Type B pancreatic cell (in vitro differentiated cells): ENCODE data around the gene PPP2CA. TPM values are rescaled to one million over a fixed set of nuclear protein-coding genes. Genes with fewer than 3 reads are reported as not detected.
A peak's percentile ranks its signal among the peaks of the same experiment; 100 is the strongest.

ENCODE experiments used
- DNase-seq: peaks from one replicate; pipeline ENCODE4 v3.0.0; 2021; ENCODE audit warnings: mixed read lengths; ENCODE audit not compliant: unreplicated experiment; ENCODE audit errors: extremely low spot score
- H3K27ac Mint-ChIP-seq: 2 replicates; pipeline ENCODE4 v1.8.0; 2021; ENCODE audit warnings: mild to moderate bottlenecking, mixed read lengths
- H3K27me3 Mint-ChIP-seq: 2 replicates; pipeline ENCODE4 v1.8.0; 2021; ENCODE audit warnings: mixed read lengths
- H3K36me3 Mint-ChIP-seq: 2 replicates; pipeline ENCODE4 v1.8.0; 2021; ENCODE audit warnings: mixed read lengths
- H3K4me1 Mint-ChIP-seq: one replicate; pipeline ENCODE4 v1.8.0; 2021; ENCODE audit warnings: mixed read lengths; ENCODE audit not compliant: unreplicated experiment
- H3K4me3 Mint-ChIP-seq: 2 replicates; pipeline ENCODE4 v1.8.0; 2021; ENCODE audit warnings: mild to moderate bottlenecking, mixed read lengths
- H3K9me3 Mint-ChIP-seq: 2 replicates; pipeline ENCODE4 v1.8.0; 2021; ENCODE audit warnings: mixed read lengths
- CTCF ChIP-seq: fragments of 200-600 bp; sonication (generic); conservative IDR thresholded peaks from 2 replicates; pipeline ENCODE4 v1.5.0; 2021; ENCODE audit warnings: antibody characterized with exemption, mild to moderate bottlenecking
- total RNA-seq: library from RNA; stranded (reverse); gene quantifications from 2 replicates; pipeline ENCODE4 v1.2.1, GENCODE V29; 2021; ENCODE audit warnings: low replicate concordance

PPP2CA gene
- total RNA-seq, 1 donor from 2014 or later, result 152 TPM

- Mint-ChIP-seq H3K27me3 (no peaks in the 10 kb centered on the region), H3K4me3 (no peak overlapping the region)
Measured at GRCh38 chr5:134151723-134152122, 74.2 kb downstream of the PPP2CA start.

GRCh38 chr5:134149571-134150303, 76.1 kb downstream of the PPP2CA start:
- DNase-seq, result no peak
- no peaks in the 10 kb centered on the region for H3K9me3 Mint-ChIP-seq
- no peaks in the 10 kb centered on the region for H3K27me3 Mint-ChIP-seq
- peaks cover 15% of the 10 kb centered on the region for H3K4me1 Mint-ChIP-seq
- H3K36me3 Mint-ChIP-seq, result peaks cover 25% of the 10 kb centered on the region
- H3K4me3 Mint-ChIP-seq, result no peak overlapping the region
- peak overlapping the region; percentile 16 for H3K27ac Mint-ChIP-seq
- TF ChIP-seq CTCF, result no peak

More at GRCh38 chr5:134151723-134152122, 74.2 kb downstream of the PPP2CA start:
- peaks cover 32% of the 10 kb centered on the region for H3K36me3 Mint-ChIP-seq
- peaks cover 7% of the 10 kb centered on the region for H3K4me1 Mint-ChIP-seq
- DNase-seq, result no peak
- H3K9me3 Mint-ChIP-seq, result no peaks in the 10 kb centered on the region
- H3K27ac Mint-ChIP-seq, result no peak overlapping the region
- no peak for TF ChIP-seq CTCF

- DNase-seq, result no peak
- Mint-ChIP-seq H3K9me3 (no peaks in the 10 kb centered on the region), H3K27me3 (no peaks in the 10 kb centered on the region), H3K27ac (peak overlapping the region; percentile 16), H3K4me1 (peaks cover 17% of the 10 kb centered on the region), H3K4me3 (no peak overlapping the region), H3K36me3 (peaks cover 25% of the 10 kb centered on the region)
- no peak for TF ChIP-seq CTCF
Measured at GRCh38 chr5:134148986-134149539, 76.8 kb downstream of the PPP2CA start.

- Mint-ChIP-seq H3K27me3 (no peaks in the 10 kb centered on the region), H3K4me1 (peaks cover 17% of the 10 kb centered on the region), H3K27ac (no peak overlapping the region), H3K9me3 (no peaks in the 10 kb centered on the region), H3K36me3 (peaks cover 19% of the 10 kb centered on the region), H3K4me3 (no peak overlapping the region)
- DNase-seq, result no peak
- peak; percentile 12 for TF ChIP-seq CTCF
Measured at GRCh38 chr5:134148316-134148715, 77.6 kb downstream of the PPP2CA start.

DNA sequence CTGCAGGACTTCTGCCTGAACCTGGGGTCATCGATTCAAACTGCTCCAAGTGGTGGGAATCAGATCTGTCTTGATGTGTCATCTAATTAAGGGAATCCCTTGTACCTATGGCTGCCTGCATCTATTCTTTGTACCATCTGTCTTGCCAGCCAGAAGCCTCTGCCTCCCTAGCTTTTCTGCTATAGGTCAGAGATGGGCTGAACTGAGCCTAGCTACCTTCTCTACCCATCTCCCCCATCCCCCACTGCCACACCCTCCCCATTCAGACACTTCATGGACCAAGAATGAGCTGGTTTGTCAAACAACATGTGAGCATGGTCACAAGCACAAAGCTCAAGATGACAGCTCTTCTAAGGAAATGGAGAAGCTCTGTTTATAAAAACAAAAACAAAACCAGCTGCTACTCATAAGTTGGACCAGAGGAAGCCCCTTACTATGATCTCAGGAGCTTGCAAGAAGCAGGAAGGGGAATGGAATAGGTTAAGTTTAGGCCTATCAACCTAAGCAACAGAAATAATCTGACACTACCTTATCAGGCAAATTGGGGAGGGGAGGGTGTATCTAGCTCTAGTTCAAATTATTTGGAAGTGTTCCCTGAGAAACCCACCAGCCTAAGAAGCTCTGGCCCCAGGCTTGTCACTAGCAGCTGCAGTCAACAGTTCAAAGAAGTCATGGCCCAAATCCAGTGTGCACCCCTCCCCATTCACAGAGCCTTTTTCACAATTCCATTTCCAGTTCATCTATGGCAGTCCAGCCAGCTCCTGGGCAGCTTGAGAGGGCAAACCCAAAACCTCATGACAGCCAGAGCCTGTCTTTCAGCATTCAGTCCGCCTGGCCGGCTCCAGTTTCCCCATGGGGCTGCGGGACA, 79.0 kb downstream of the PPP2CA start:
- Mint-ChIP-seq H3K4me3 (no peak overlapping the region), H3K27ac (no peak overlapping the region), H3K9me3 (no peaks in the 10 kb centered on the region), H3K36me3 (peaks cover 15% of the 10 kb centered on the region), H3K27me3 (no peaks in the 10 kb centered on the region), H3K4me1 (peaks cover 17% of the 10 kb centered on the region)
- DNase-seq, result peak; percentile 22
- no peak for TF ChIP-seq CTCF
